ENCODE data around the gene ELAPOR2. TPM values are rescaled to one million over a fixed set of nuclear protein-coding genes. Genes with fewer than 3 reads are reported as not detected.

The ELAPOR2 gene
- total RNA-seq, 4 donors from 2014 or later = 2.3 to 10.5 (median 3.8) TPM

DNA sequence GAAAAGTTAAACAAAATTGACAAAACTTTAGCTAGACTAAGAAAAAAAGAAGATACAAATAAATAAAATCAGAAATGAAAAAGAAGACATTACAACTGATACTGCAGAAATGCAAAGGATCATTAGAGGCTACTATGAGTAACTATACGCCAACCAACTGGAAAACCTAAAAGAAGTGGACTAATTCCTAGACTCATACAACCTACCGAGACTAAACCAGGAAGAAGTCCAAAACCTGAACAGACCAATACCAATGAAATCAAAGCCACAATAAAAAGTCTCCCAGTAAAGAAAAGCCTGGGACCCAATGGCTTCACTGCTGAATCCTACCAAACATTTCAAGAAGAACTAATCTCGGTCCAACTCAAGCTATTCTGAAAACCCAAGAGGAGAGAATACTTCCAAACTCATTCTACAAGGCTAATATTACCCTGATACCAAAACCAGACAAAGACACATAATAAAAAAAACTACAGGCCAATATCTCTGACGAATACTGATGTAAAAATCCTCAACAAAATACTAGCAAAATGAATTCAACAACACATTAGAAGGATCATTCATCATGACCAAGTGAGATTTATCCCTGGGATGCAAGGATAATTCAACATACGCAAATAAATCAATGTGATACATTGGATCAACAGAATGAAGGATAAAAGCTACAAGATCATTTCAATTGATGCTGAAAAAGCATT lies 20.3 kb downstream of the ELAPOR2 start:
- H3K27ac ChIP-seq = peak overlapping the region in 1 of 4 donors; percentile 41
- intact Hi-C loops (cut with DNase I; ENCODE audit: low total_unique reads) = no loop called here

DNA sequence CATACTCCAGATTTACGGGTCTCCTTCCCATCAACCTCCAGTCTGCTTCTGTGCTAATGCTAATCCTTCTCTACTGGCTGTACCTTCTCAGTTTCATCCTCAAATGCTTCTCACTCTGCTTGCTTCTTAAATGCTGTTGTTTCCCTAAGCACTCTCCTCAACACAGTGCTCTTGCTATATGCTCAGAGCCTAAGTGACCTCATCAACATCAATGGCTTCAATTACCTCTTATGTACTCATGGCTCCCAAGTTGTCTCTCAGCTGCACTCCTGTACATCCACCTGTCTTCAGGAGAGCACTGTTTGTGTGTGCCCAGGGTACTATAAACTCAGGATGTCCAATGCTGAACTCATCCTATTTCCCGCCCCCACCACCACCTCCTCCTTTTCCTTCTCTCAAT lies 22.5 kb downstream of the ELAPOR2 start:
- Histone ChIP-seq H3K27me3 (no peaks in the 10 kb centered on the region), H3K27ac (no peak overlapping the region), H3K36me3 (no peaks in the 10 kb centered on the region), H3K9me3 (no peaks in the 10 kb centered on the region), H3K4me3 (no peak overlapping the region), H3K4me1 (no peaks in the 10 kb centered on the region)
- DNase-seq (no peak), ATAC-seq (no peak)
- in situ Hi-C loops (cut with MboI; ENCODE audit: low sequenced_read_pairs in 4 of 4) (no loop called here), intact Hi-C loops (cut with DNase I; ENCODE audit: low total_unique reads) (no loop called here)
- TF ChIP-seq, protein P1, sequence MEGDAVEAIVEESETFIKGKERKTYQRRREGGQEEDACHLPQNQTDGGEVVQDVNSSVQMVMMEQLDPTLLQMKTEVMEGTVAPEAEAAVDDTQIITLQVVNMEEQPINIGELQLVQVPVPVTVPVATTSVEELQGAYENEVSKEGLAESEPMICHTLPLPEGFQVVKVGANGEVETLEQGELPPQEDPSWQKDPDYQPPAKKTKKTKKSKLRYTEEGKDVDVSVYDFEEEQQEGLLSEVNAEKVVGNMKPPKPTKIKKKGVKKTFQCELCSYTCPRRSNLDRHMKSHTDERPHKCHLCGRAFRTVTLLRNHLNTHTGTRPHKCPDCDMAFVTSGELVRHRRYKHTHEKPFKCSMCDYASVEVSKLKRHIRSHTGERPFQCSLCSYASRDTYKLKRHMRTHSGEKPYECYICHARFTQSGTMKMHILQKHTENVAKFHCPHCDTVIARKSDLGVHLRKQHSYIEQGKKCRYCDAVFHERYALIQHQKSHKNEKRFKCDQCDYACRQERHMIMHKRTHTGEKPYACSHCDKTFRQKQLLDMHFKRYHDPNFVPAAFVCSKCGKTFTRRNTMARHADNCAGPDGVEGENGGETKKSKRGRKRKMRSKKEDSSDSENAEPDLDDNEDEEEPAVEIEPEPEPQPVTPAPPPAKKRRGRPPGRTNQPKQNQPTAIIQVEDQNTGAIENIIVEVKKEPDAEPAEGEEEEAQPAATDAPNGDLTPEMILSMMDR (IDR thresholded peaks at IDR 0.05 in 4 of 5, conservative IDR thresholded peaks at IDR 0.05 in 1 of 5) = no peak
- no peak for TF ChIP-seq POLR2A (IDR thresholded peaks at IDR 0.05)

More for the DNA sequence above, 20.3 kb downstream of the ELAPOR2 start:
- in situ Hi-C loops (cut with MboI; ENCODE audit: low sequenced_read_pairs in 4 of 4) = no loop called here
- Histone ChIP-seq H3K27me3 (no peaks in the 10 kb centered on the region), H3K4me3 (peak overlapping the region in 3 of 4 donors; percentile 3 to 48 (median 31)), H3K4me1 (no peaks in the 10 kb centered on the region), H3K36me3 (no peaks in the 10 kb centered on the region), H3K9me3 (no peaks in the 10 kb centered on the region)
- no peak for TF ChIP-seq POLR2A (IDR thresholded peaks at IDR 0.05)
- DNase-seq (no peak), ATAC-seq (no peak)

DNA sequence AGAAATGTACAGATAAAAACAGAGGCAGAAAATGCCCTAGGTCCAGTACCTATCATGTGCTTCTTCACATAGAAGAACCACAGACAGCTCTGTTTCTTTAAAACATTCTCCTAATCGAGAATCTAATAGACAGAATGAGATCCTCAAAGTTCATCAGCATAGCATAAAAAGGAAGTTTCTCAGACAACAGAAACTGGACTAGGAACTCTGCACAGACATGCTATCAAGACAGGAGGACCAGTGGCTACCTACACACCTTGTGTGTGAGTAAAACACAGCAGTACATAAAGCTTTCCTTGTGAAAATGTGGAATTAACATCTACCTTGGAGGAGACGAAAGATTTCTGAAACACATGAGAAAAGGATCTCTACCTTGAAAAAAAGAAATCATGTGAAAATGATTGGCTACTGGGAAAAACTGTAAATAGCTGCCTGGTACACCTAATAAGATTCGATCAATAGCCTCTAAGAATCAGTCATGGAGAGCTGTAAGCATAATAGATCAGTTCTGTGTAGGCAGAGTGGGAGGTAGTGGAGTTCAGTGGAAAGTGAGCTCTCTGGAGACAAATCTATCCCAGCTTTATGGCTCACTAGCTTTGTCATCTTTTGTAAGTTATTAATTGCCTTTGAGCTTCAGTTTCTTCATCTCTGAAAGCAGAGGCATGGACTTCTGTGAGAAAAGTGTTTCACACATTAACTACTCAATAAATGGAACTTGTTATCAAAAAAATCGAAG lies 26.7 kb downstream of the ELAPOR2 start:
- in situ Hi-C loops (cut with MboI; ENCODE audit: low sequenced_read_pairs in 4 of 4) (no loop called here), intact Hi-C loops (cut with DNase I; ENCODE audit: low total_unique reads) (no loop called here)
- no peaks in the 10 kb centered on the region for H3K9me3 ChIP-seq
- H3K27me3 ChIP-seq = no peaks in the 10 kb centered on the region
- ATAC-seq (no peak), DNase-seq (no peak)
- no peak overlapping the region for H3K27ac ChIP-seq
- no peak overlapping the region for H3K4me3 ChIP-seq
- TF ChIP-seq, protein P1 (IDR thresholded peaks at IDR 0.05 in 4 of 5, conservative IDR thresholded peaks at IDR 0.05 in 1 of 5) = no peak
- TF ChIP-seq POLR2A (IDR thresholded peaks at IDR 0.05) = no peak
- H3K36me3 ChIP-seq = no peaks in the 10 kb centered on the region
- no peaks in the 10 kb centered on the region for H3K4me1 ChIP-seq

DNA sequence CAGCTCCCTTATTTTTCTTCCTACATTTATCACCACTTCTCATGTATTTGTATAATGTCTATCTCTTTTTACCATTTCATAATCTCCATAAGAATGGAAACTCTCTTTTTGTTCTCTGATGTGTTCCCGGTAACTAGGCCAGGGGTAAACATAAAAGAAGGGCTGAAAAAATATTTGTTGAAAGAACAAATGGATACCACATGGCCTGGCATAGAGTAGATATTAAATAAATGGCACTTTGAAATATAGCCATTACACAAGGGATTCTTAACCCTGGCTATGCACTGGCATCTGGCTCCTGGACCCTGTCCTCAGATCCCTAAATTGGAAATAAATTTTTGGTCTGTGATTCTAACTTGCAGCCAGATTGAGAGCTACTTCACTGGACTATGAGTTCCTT lies 30.4 kb downstream of the ELAPOR2 start:
- H3K4me3 ChIP-seq = no peak overlapping the region
- no peaks in the 10 kb centered on the region for H3K27me3 ChIP-seq
- no peaks in the 10 kb centered on the region for H3K9me3 ChIP-seq
- H3K36me3 ChIP-seq = no peaks in the 10 kb centered on the region
- no peak for ATAC-seq
- H3K4me1 ChIP-seq = no peaks in the 10 kb centered on the region
- intact Hi-C loops (cut with DNase I; ENCODE audit: low total_unique reads) (no loop called here), in situ Hi-C loops (cut with MboI; ENCODE audit: low sequenced_read_pairs in 4 of 4) (no loop called here)
- no peak for TF ChIP-seq POLR2A (IDR thresholded peaks at IDR 0.05)
- TF ChIP-seq, protein P1 (IDR thresholded peaks at IDR 0.05 in 4 of 5, conservative IDR thresholded peaks at IDR 0.05 in 1 of 5) = no peak
- H3K27ac ChIP-seq = no peak overlapping the region
- no peak for DNase-seq

DNA sequence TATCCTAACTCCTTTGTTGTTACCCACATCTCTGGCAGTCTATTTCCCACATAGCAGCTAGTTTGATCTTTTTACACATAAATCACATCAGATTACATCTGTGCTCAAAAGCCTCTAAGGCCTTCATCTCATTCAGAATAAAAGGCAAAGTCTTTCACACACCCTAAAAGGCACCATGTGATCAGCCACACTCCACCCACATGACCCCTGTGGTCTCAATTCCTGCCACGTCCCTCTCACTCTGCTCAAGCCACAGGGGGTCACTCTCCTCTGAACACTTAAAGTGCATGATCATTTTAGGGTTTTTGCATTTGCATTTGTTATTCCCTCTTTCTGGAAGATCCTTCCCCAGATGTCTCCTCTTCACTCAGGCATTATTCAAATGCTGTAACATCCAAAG lies 30.8 kb downstream of the ELAPOR2 start:
- Histone ChIP-seq H3K4me1 (no peaks in the 10 kb centered on the region), H3K27ac (no peak overlapping the region), H3K4me3 (no peak overlapping the region), H3K9me3 (no peaks in the 10 kb centered on the region), H3K36me3 (no peaks in the 10 kb centered on the region), H3K27me3 (no peaks in the 10 kb centered on the region)
- ATAC-seq = no peak
- DNase-seq = no peak
- intact Hi-C loops (cut with DNase I; ENCODE audit: low total_unique reads) (no loop called here), in situ Hi-C loops (cut with MboI; ENCODE audit: low sequenced_read_pairs in 4 of 4) (no loop called here)
- TF ChIP-seq POLR2A (IDR thresholded peaks at IDR 0.05) = no peak
- TF ChIP-seq, protein P1 (IDR thresholded peaks at IDR 0.05 in 4 of 5, conservative IDR thresholded peaks at IDR 0.05 in 1 of 5) = no peak

Measured in gastrocnemius medialis (tissue), 4 donors.